ENCODE measurements around the gene MAGI2. TPM values are rescaled to one million over a fixed set of nuclear protein-coding genes. Genes with fewer than 3 reads are reported as not detected.

MAGI2 gene
- total and polyA plus RNA-seq, 8 donors, result 1.3 to 4.0 (median 2.0) TPM

- no peaks in the 10 kb centered on the region for H3K36me3 ChIP-seq
- H3K27ac ChIP-seq, result no peak overlapping the region
- no peaks in the 10 kb centered on the region for H3K4me1 ChIP-seq
- H3K4me3 ChIP-seq, result no peak overlapping the region
- no peaks in the 10 kb centered on the region for H3K27me3 ChIP-seq
- ATAC-seq (no peak), FAIRE-seq (no peak), DNase-seq (no peak)
- 70 to 72% methylated on average over 11 of the region's 11 CpGs for WGBS, 2 donors
- no peaks in the 10 kb centered on the region for H3K9me3 ChIP-seq
- intact Hi-C loops (cut with DNase I), result no loop called here
- no peak for TF ChIP-seq CTCF (IDR thresholded peaks at IDR 0.05)
These were observed 1318.7 kb downstream of the MAGI2 start for GRCh38 chr7:78134774-78135173.

DNA sequence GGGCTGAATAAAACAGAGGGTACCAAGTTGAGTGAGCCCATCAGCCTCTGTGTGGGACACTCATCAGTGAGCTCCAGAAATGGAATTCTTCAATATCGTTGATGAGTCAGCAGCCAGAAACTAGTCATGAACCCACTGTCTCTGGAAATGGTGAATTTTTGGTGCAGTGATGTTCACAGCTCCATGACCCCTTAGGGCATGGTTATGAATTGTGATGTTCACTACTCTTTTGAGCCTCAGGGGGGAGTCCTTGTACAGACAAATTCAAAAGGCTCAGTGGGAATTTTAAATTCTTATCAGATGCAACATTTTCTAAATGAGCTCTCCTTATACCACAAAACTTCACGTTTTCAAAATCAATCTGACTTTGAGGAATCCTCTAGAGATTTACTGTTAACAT, 1319.2 kb downstream of the MAGI2 start:
- ATAC-seq, result peak in 3 of 4 donors; percentile 56 to 66 (median 60)
- peak; percentile 11 to 33 (median 26) for TF ChIP-seq CTCF (IDR thresholded peaks at IDR 0.05)
- H3K4me1 ChIP-seq, result no peaks in the 10 kb centered on the region
- no peak for FAIRE-seq
- no peak overlapping the region for H3K27ac ChIP-seq
- intact Hi-C loops (cut with DNase I), result no loop called here
- no peaks in the 10 kb centered on the region for H3K9me3 ChIP-seq
- no peak for DNase-seq
- H3K27me3 ChIP-seq, result no peaks in the 10 kb centered on the region
- no peak overlapping the region for H3K4me3 ChIP-seq
- WGBS, 2 donors, result 28 to 29% methylated on average over 2 of the region's 2 CpGs
- H3K36me3 ChIP-seq, result no peaks in the 10 kb centered on the region

DNA sequence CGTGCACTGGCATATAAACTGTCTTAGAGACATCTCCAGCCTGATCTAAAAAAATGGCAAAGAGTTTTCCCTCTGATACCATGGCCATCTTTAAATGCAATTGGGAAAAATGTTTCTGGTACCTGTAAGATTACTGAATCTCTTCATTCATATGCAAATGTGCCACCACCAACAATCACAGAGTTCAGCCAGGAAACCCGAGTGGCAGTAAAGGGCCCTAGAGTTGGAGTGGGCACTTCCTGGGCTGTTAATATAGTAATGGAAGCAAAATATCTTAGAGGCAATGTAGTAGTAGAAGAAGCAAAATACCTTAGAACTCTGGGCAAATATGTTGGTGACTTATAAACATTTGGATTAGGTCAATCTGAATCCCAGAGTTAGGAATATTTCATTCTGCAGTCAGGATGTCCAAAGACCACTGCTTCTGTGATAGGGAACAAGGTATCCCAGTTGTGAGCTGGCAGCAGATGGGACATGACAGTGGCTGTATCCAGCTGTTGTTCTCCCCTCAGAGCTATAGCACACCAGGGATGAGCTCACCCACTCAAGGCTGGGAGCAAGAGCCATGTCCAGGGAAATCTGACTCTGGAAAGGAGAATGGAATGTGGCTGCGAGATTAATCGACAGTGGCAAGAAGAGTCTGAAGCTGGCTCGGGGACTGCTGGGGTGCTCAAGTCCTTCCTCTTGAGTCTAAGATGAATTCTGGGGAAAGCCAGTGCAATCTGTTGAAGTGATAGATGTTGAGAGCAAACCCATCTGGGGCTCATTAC, 1322.8 kb downstream of the MAGI2 start:
- 65 to 70% methylated on average over 5 of the region's 5 CpGs for WGBS, 2 donors

GRCh38 chr7:78129865-78130264, 1323.6 kb downstream of the MAGI2 start:
- WGBS, 2 donors, result 87 to 89% methylated on average over 4 of the region's 4 CpGs
- DNase-seq (no peak), ATAC-seq (no peak), FAIRE-seq (no peak)
- H3K9me3 ChIP-seq, result no peaks in the 10 kb centered on the region
- no peak for TF ChIP-seq CTCF (IDR thresholded peaks at IDR 0.05)
- intact Hi-C loops (cut with DNase I), result no loop called here
- no peaks in the 10 kb centered on the region for H3K27me3 ChIP-seq
- H3K4me1 ChIP-seq, result no peaks in the 10 kb centered on the region
- no peaks in the 10 kb centered on the region for H3K36me3 ChIP-seq
- H3K4me3 ChIP-seq, result no peak overlapping the region
- no peak overlapping the region for H3K27ac ChIP-seq

More for the DNA sequence above, 1322.8 kb downstream of the MAGI2 start:
- FAIRE-seq (no peak), ATAC-seq (no peak), DNase-seq (no peak)
- no peak for TF ChIP-seq CTCF (IDR thresholded peaks at IDR 0.05)
- H3K27ac ChIP-seq, result no peak overlapping the region
- intact Hi-C loops (cut with DNase I), result no loop called here
- H3K9me3 ChIP-seq, result no peaks in the 10 kb centered on the region
- no peaks in the 10 kb centered on the region for H3K36me3 ChIP-seq
- no peaks in the 10 kb centered on the region for H3K4me1 ChIP-seq
- no peaks in the 10 kb centered on the region for H3K27me3 ChIP-seq
- no peak overlapping the region for H3K4me3 ChIP-seq

DNA sequence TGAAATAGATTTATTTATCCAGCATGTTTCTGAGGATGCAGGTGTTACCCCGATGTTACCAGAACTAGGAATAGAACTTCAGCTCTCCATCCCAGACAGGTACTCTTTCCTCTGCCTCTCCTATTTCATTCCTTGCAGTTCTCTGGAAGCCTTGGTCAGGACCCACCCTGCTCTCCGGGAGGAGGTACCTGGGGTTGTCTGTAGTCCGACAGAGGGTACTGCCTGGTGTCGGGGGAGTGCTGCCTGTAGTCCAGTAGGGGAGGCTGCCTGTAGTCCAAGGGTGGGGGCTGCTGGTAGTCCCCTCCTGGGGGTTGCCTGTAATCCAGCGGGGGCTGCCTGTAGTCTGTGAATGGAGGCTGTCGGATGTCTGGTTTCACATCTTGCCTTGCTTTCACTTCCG, 1326.5 kb downstream of the MAGI2 start:
- Histone ChIP-seq H3K9me3 (no peaks in the 10 kb centered on the region), H3K27me3 (no peaks in the 10 kb centered on the region), H3K36me3 (no peaks in the 10 kb centered on the region), H3K4me1 (no peaks in the 10 kb centered on the region), H3K27ac (no peak overlapping the region), H3K4me3 (no peak overlapping the region)
- FAIRE-seq (no peak), ATAC-seq (no peak), DNase-seq (peak in 1 of 6 donors; percentile 31)
- intact Hi-C loops (cut with DNase I), result no loop called here
- TF ChIP-seq CTCF (IDR thresholded peaks at IDR 0.05), result no peak
- WGBS, 2 donors, result 83% methylated on average over 7 of the region's 7 CpGs

Data from pancreas (tissue), 10 donors.